K562 (cell line): Measurements from ENCODE around the gene CGB3. TPM values are rescaled to one million over a fixed set of nuclear protein-coding genes. Genes with fewer than 3 reads are reported as not detected.

ENCODE experiments used
- GATA2 ChIP-seq: sonication (generic); formaldehyde crosslinking; IDR thresholded peaks from 2 replicates; pipeline ENCODE4 v1.4.0; 2020; ENCODE audit warnings: mild to moderate bottlenecking, missing genetic modification reagents
- HCFC1 ChIP-seq: IDR thresholded peaks from 2 replicates; pipeline ENCODE4 v1.6.1; 2012; ENCODE audit warnings: low read depth, low read length, improper control_type of control experiment
- HDAC6 ChIP-seq: IDR thresholded peaks from 2 replicates; pipeline ENCODE4 v1.6.1; 2012; ENCODE audit warnings: low read depth, mild to moderate bottlenecking, control low read depth, inconsistent platforms, low read length, moderate library complexity
- NFIC ChIP-seq: fragments of 450-650 bp; IDR thresholded peaks from 2 replicates; pipeline ENCODE4 v1.6.1; 2017; ENCODE audit warnings: mild to moderate bottlenecking, inconsistent platforms
- RCOR1 ChIP-seq, 2 experiments: IDR thresholded peaks; 2 replicates each; pipeline ENCODE4 v1.6.1; 2012; ENCODE audit warnings: low read depth in 2 of 2, low read length in 2 of 2, borderline replicate concordance in 1 of 2, improper control_type of control experiment in 1 of 2
- ZFP36 ChIP-seq: fragments of 150-350 bp; IDR thresholded peaks from 2 replicates; pipeline ENCODE4 v1.6.1; 2018; ENCODE audit warnings: low read length, low read depth; ENCODE audit not compliant: partially characterized antibody
- ZKSCAN1 ChIP-seq: fragments of 150-350 bp; IDR thresholded peaks from 2 replicates; pipeline ENCODE4 v1.6.1; 2016; ENCODE audit warnings: low read depth, low read length
- polyA plus RNA-seq, 8 experiments: library from polyadenylated mRNA; depleted of rRNA in 4 of 8; stranded (reverse) in 5 of 8; unstranded in 3 of 8; fragments of >200 nt; fragmentation: Nextera tagmentation in 2 of 8; fragmentation: Illumina TruSeq in 1 of 8; extraction: Ambion mirVana in 2 of 8; extraction: Trizol in 1 of 8; gene quantifications; 2 replicates each; pipeline versions ENCODE4 v1.2.1 to v1.2.3, GENCODE V29; 2011 to 2014; ENCODE audit warnings: inconsistent platforms in 1 of 8, missing spikeins in 1 of 8
- total RNA-seq, 7 experiments: library from RNA; depleted of rRNA in 6 of 7; stranded (reverse); fragments of >200 nt in 6 of 7; fragmentation: Illumina TruSeq in 2 of 7; extraction: Trizol in 2 of 7; gene quantifications; 2 replicates each; pipeline versions ENCODE4 v1.2.1 to v1.2.3, GENCODE V29; 2011 to 2021; ENCODE audit warnings: low replicate concordance in 1 of 7
- TF ChIP-seq, protein P1 (sequence below): fragments of 450-650 bp; IDR thresholded peaks from 2 replicates; pipeline ENCODE4 v1.6.1; 2016; ENCODE audit warnings: mild to moderate bottlenecking
- TF ChIP-seq, protein P2 (sequence below): fragments of 200-800 bp; sonication (Bioruptor generic); IDR thresholded peaks from 2 replicates; pipeline ENCODE4 v1.6.1; 2017; ENCODE audit warnings: missing genetic modification characterization, missing compliant biosample characterization
- TF ChIP-seq, protein P3 (sequence below), 2 experiments: fragments of 450-650 bp in 1 of 2; sonication (generic) in 1 of 2; formaldehyde crosslinking in 1 of 2; IDR thresholded peaks; 2 replicates each; pipeline versions ENCODE4 v1.7.1 to v1.9.0; 2016 to 2022; ENCODE audit warnings: inconsistent platforms in 1 of 2, mild to moderate bottlenecking in 1 of 2, missing genetic modification reagents in 1 of 2

Gene CGB3
- total and polyA plus RNA-seq, 9 of the 15 experiments (the other 6 are each of a cell fraction or from before 2014, with no cell fraction given), result not detected

DNA sequence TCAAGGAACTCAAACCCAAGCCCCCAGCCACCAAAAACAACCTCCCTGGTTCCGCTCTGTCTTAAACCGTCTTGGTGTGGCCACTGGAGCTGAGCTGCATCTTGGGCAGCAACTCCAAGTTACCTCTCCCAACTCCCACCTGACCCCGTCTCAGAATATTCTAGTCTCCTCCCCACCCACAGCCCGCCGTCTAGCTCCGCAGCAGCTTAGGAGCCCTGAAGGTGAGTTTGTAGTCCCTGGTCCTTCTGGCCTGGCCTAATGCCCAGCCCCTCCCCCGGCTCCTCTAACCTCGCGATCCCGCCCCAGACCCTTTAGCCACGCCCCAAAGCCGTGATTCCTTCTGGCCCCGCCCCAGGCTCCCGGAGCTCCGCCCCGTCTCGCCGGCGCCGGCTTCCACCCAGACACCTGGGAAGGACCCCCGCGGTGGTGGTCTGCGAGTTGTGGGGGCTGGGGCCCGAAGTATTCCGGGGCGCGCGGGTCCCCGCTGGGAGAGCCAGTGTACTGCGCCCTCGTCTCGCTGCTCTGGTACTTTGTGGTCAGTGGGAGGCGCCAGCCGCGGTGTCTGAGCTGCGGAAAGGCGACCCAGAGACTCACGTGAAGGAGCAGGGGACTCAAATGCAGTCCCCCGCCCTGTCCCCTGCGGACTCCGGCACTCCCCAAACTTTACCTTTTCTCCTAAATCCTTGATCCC lies 4.7 kb downstream of the CGB3 start (continued):
- TF ChIP-seq, protein P1, sequence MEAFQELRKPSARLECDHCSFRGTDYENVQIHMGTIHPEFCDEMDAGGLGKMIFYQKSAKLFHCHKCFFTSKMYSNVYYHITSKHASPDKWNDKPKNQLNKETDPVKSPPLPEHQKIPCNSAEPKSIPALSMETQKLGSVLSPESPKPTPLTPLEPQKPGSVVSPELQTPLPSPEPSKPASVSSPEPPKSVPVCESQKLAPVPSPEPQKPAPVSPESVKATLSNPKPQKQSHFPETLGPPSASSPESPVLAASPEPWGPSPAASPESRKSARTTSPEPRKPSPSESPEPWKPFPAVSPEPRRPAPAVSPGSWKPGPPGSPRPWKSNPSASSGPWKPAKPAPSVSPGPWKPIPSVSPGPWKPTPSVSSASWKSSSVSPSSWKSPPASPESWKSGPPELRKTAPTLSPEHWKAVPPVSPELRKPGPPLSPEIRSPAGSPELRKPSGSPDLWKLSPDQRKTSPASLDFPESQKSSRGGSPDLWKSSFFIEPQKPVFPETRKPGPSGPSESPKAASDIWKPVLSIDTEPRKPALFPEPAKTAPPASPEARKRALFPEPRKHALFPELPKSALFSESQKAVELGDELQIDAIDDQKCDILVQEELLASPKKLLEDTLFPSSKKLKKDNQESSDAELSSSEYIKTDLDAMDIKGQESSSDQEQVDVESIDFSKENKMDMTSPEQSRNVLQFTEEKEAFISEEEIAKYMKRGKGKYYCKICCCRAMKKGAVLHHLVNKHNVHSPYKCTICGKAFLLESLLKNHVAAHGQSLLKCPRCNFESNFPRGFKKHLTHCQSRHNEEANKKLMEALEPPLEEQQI, result no peak
- TF ChIP-seq ZFP36, result no peak
- 0 out of 4 replicates have a peak, but pooled peaks of 1 of the 2 experiments have one; percentile 36 for TF ChIP-seq RCOR1 (IDR thresholded peaks at IDR 0.05; ENCODE audit: borderline replicate concordance in 1 of 2, low read depth in 2 of 2, low read length in 2 of 2)
- TF ChIP-seq NFIC, result peak; percentile 81
- TF ChIP-seq, protein P2, sequence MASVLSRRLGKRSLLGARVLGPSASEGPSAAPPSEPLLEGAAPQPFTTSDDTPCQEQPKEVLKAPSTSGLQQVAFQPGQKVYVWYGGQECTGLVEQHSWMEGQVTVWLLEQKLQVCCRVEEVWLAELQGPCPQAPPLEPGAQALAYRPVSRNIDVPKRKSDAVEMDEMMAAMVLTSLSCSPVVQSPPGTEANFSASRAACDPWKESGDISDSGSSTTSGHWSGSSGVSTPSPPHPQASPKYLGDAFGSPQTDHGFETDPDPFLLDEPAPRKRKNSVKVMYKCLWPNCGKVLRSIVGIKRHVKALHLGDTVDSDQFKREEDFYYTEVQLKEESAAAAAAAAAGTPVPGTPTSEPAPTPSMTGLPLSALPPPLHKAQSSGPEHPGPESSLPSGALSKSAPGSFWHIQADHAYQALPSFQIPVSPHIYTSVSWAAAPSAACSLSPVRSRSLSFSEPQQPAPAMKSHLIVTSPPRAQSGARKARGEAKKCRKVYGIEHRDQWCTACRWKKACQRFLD (CRISPR knock-in tag), result no peak
- no peak for TF ChIP-seq HCFC1
- TF ChIP-seq HDAC6, result no peak
- TF ChIP-seq, protein P3, sequence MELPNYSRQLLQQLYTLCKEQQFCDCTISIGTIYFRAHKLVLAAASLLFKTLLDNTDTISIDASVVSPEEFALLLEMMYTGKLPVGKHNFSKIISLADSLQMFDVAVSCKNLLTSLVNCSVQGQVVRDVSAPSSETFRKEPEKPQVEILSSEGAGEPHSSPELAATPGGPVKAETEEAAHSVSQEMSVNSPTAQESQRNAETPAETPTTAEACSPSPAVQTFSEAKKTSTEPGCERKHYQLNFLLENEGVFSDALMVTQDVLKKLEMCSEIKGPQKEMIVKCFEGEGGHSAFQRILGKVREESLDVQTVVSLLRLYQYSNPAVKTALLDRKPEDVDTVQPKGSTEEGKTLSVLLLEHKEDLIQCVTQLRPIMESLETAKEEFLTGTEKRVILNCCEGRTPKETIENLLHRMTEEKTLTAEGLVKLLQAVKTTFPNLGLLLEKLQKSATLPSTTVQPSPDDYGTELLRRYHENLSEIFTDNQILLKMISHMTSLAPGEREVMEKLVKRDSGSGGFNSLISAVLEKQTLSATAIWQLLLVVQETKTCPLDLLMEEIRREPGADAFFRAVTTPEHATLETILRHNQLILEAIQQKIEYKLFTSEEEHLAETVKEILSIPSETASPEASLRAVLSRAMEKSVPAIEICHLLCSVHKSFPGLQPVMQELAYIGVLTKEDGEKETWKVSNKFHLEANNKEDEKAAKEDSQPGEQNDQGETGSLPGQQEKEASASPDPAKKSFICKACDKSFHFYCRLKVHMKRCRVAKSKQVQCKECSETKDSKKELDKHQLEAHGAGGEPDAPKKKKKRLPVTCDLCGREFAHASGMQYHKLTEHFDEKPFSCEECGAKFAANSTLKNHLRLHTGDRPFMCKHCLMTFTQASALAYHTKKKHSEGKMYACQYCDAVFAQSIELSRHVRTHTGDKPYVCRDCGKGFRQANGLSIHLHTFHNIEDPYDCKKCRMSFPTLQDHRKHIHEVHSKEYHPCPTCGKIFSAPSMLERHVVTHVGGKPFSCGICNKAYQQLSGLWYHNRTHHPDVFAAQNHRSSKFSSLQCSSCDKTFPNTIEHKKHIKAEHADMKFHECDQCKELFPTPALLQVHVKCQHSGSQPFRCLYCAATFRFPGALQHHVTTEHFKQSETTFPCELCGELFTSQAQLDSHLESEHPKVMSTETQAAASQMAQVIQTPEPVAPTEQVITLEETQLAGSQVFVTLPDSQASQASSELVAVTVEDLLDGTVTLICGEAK (IDR thresholded peaks at IDR 0.05), result no peak
- TF ChIP-seq, protein P3 (CRISPR knock-in tag; IDR thresholded peaks at IDR 0.05), result no peak
- TF ChIP-seq ZKSCAN1, result no peak
- no peak for TF ChIP-seq GATA2 (CRISPR knock-in tag)
